T-helper 2 cell treated with Interferon-gamma antibody and Interleukin-4, amounts not matched to agents 5 μg/mL and 100 μg/mL, for 36 hours (primary cell): ENCODE results near the gene RFX7.

ENCODE experiments used
- DNase-seq: peaks from one replicate; pipeline ENCODE4 v3.0.0; 2021; ENCODE audit warnings: low spot score
- H3K27ac Mint-ChIP-seq: one replicate; pipeline ENCODE4 v1.8.0; 2021; ENCODE audit warnings: mild to moderate bottlenecking, mixed read lengths
- H3K27me3 Mint-ChIP-seq: one replicate; pipeline ENCODE4 v1.8.0; 2021; ENCODE audit warnings: low read depth, mixed read lengths
- H3K36me3 Mint-ChIP-seq: one replicate; pipeline ENCODE4 v1.8.0; 2021; ENCODE audit warnings: low read depth, mixed read lengths
- H3K4me1 Mint-ChIP-seq: one replicate; pipeline ENCODE4 v1.8.0; 2021; ENCODE audit warnings: low read depth, mixed read lengths
- H3K4me3 Mint-ChIP-seq: one replicate; pipeline ENCODE4 v1.8.0; 2022; ENCODE audit warnings: mild to moderate bottlenecking, moderate library complexity, mixed read lengths
- H3K9me3 Mint-ChIP-seq: one replicate; pipeline ENCODE4 v1.8.0; 2021; ENCODE audit warnings: mixed read lengths

The RFX7 gene

DNA sequence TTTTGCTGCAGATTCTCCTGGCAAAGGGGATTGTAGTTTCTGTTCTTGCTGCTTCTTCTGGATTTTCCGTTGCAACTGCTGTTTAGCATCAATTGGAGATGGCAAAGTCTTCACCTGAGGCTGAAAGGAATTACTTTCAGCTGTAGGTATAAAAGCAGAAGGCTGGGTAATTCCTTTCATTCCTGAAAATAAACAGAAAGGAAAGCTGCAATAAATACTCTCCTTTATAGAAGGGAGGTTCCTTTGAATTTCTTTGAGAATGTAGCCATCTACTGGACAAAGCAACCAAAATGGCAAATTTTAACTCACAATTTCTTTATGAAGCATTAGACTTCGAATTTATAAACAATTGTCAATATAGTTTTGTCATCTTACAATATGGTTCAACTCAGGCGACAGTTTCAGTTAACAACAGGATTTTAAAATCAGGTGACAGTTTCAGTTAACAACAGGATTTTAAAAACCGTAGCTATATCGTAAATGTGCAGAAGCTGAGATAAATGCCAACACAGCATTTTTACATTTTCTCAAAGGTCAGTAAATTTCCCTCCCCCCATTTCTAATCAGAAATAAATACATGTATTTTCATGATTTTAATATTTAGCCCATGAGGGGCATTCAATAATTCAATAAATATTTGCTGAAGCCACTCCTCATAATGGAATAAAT lies 145.3 kb downstream of the RFX7 start:
- no peaks in the 10 kb centered on the region for H3K27me3 Mint-ChIP-seq
- no peaks in the 10 kb centered on the region for H3K4me1 Mint-ChIP-seq
- no peak overlapping the region for H3K27ac Mint-ChIP-seq
- peaks cover 60% of the 10 kb centered on the region for H3K36me3 Mint-ChIP-seq
- no peaks in the 10 kb centered on the region for H3K9me3 Mint-ChIP-seq
- DNase-seq = no peak
- H3K4me3 Mint-ChIP-seq = no peak overlapping the region

GRCh38 chr15:56095406-56095805 lies 148.3 kb downstream of the RFX7 start:
- H3K9me3 Mint-ChIP-seq = no peaks in the 10 kb centered on the region
- peaks cover 65% of the 10 kb centered on the region for H3K36me3 Mint-ChIP-seq
- H3K27ac Mint-ChIP-seq = no peak overlapping the region
- no peaks in the 10 kb centered on the region for H3K27me3 Mint-ChIP-seq
- H3K4me1 Mint-ChIP-seq = no peaks in the 10 kb centered on the region
- H3K4me3 Mint-ChIP-seq = no peak overlapping the region
- no peak for DNase-seq

- Mint-ChIP-seq H3K27me3 (no peaks in the 10 kb centered on the region), H3K27ac (no peak overlapping the region), H3K4me3 (no peak overlapping the region), H3K9me3 (no peaks in the 10 kb centered on the region), H3K4me1 (peaks cover 9% of the 10 kb centered on the region), H3K36me3 (peaks cover 63% of the 10 kb centered on the region)
- no peak for DNase-seq
Measured at GRCh38 chr15:56094171-56094570, 149.5 kb downstream of the RFX7 start.

DNA sequence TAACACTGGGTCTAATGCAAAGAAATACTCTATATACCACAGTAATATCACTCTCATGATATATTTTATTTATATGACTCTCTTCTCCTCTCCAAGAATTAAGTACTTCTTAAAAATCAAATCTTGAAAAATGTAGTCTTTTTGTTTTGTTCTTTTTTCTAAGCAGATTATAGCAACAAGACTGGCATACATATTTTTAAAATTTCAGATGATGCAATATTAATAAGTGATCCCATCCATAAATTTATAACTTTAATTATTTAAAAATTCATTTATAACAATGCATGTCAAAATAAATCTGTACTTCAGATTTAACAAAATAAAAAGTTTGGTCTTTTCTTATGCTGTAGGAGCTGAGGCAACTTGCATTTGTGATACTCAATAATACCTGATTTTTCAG lies 155.3 kb downstream of the RFX7 start:
- no peak overlapping the region for H3K27ac Mint-ChIP-seq
- H3K36me3 Mint-ChIP-seq = peaks cover 16% of the 10 kb centered on the region
- H3K9me3 Mint-ChIP-seq = no peaks in the 10 kb centered on the region
- H3K4me1 Mint-ChIP-seq = peaks cover 12% of the 10 kb centered on the region
- H3K4me3 Mint-ChIP-seq = no peak overlapping the region
- no peaks in the 10 kb centered on the region for H3K27me3 Mint-ChIP-seq
- no peak for DNase-seq

GRCh38 chr15:56086566-56086965 lies 157.1 kb downstream of the RFX7 start:
- Mint-ChIP-seq H3K27ac (no peak overlapping the region), H3K4me3 (no peak overlapping the region), H3K9me3 (no peaks in the 10 kb centered on the region), H3K36me3 (peaks cover 5% of the 10 kb centered on the region), H3K4me1 (peaks cover 12% of the 10 kb centered on the region), H3K27me3 (no peaks in the 10 kb centered on the region)
- DNase-seq = no peak

- H3K36me3 Mint-ChIP-seq = no peaks in the 10 kb centered on the region
- peaks cover 3% of the 10 kb centered on the region for H3K4me1 Mint-ChIP-seq
- H3K27ac Mint-ChIP-seq = no peak overlapping the region
- peaks cover 5% of the 10 kb centered on the region for H3K27me3 Mint-ChIP-seq
- no peaks in the 10 kb centered on the region for H3K9me3 Mint-ChIP-seq
- no peak for DNase-seq
- no peak overlapping the region for H3K4me3 Mint-ChIP-seq
Measured at GRCh38 chr15:56082263-56082761, 161.4 kb downstream of the RFX7 start.

- Mint-ChIP-seq H3K4me1 (no peaks in the 10 kb centered on the region), H3K36me3 (no peaks in the 10 kb centered on the region), H3K4me3 (no peak overlapping the region), H3K27ac (no peak overlapping the region), H3K27me3 (peaks cover 5% of the 10 kb centered on the region), H3K9me3 (peaks cover under 1% of the 10 kb centered on the region)
- no peak for DNase-seq
Measured at GRCh38 chr15:56077081-56077480, 166.6 kb downstream of the RFX7 start.

- H3K36me3 Mint-ChIP-seq = no peaks in the 10 kb centered on the region
- no peak for DNase-seq
- peaks cover 3% of the 10 kb centered on the region for H3K9me3 Mint-ChIP-seq
- no peaks in the 10 kb centered on the region for H3K4me1 Mint-ChIP-seq
- H3K27me3 Mint-ChIP-seq = peaks cover 5% of the 10 kb centered on the region
- no peak overlapping the region for H3K4me3 Mint-ChIP-seq
- H3K27ac Mint-ChIP-seq = no peak overlapping the region
Measured at GRCh38 chr15:56076640-56077039, 167.0 kb downstream of the RFX7 start.

- DNase-seq = no peak
- no peak overlapping the region for H3K27ac Mint-ChIP-seq
- H3K9me3 Mint-ChIP-seq = peaks cover 3% of the 10 kb centered on the region
- H3K36me3 Mint-ChIP-seq = no peaks in the 10 kb centered on the region
- H3K4me1 Mint-ChIP-seq = no peaks in the 10 kb centered on the region
- H3K27me3 Mint-ChIP-seq = peaks cover 5% of the 10 kb centered on the region
- H3K4me3 Mint-ChIP-seq = no peak overlapping the region
Measured at GRCh38 chr15:56074481-56075265, 169.0 kb downstream of the RFX7 start.

GRCh38 chr15:56064152-56064551 lies 179.5 kb downstream of the RFX7 start:
- no peaks in the 10 kb centered on the region for H3K9me3 Mint-ChIP-seq
- H3K27me3 Mint-ChIP-seq = peaks cover 5% of the 10 kb centered on the region
- no peaks in the 10 kb centered on the region for H3K36me3 Mint-ChIP-seq
- no peak for DNase-seq
- H3K27ac Mint-ChIP-seq = no peak overlapping the region
- no peaks in the 10 kb centered on the region for H3K4me1 Mint-ChIP-seq
- H3K4me3 Mint-ChIP-seq = no peak overlapping the region

DNA sequence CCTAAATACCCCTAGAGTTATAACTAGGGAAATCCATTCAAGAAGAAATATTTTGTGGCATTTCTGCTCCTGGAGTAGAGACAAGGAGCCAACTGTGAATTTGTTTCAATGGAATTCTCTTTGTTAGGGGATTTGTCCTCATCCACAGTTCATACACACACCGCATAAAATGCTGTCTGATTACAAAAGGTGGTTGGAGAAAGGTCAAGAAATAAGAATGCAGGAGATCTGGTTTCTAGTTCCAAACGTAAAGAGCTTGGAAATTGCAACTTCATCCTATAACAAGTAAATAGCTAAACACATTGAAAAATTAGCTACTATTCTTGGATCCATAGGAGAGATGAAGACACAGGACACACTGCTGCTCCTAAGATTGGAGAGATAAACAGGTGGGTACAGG lies 184.0 kb downstream of the RFX7 start:
- H3K27ac Mint-ChIP-seq = no peak overlapping the region

DNA sequence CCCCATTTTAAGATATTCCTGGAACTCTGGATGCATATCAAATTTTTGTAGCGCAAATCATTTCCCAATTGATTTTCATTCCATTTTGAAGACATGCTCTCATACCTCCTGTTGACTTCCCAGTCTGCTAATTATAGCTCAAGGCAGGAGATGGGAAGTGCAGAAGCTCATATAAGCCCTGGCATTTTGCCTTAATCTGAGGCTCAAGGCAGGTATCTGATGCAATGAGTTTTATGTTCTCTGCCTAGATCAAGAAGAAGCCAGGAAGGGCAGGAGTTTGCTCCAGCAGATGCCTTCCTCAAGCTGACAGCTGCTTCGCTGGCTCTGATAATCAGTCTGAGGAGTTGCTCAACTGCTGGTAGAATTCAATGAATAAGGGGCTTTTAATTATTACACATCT lies 184.7 kb downstream of the RFX7 start:
- H3K27me3 Mint-ChIP-seq = peaks cover 5% of the 10 kb centered on the region
- H3K4me1 Mint-ChIP-seq = no peaks in the 10 kb centered on the region
- no peak overlapping the region for H3K27ac Mint-ChIP-seq
- no peaks in the 10 kb centered on the region for H3K9me3 Mint-ChIP-seq
- H3K4me3 Mint-ChIP-seq = no peak overlapping the region
- H3K36me3 Mint-ChIP-seq = no peaks in the 10 kb centered on the region
- no peak for DNase-seq

More for the DNA sequence above, 184.0 kb downstream of the RFX7 start:
- Mint-ChIP-seq H3K4me1 (no peaks in the 10 kb centered on the region), H3K36me3 (no peaks in the 10 kb centered on the region), H3K9me3 (no peaks in the 10 kb centered on the region), H3K4me3 (no peak overlapping the region), H3K27me3 (peaks cover 5% of the 10 kb centered on the region)
- no peak for DNase-seq

GRCh38 chr15:56056626-56057025 lies 187.1 kb downstream of the RFX7 start:
- H3K27ac Mint-ChIP-seq = no peak overlapping the region
- no peaks in the 10 kb centered on the region for H3K36me3 Mint-ChIP-seq
- no peaks in the 10 kb centered on the region for H3K9me3 Mint-ChIP-seq
- DNase-seq = no peak
- peaks cover 3% of the 10 kb centered on the region for H3K4me1 Mint-ChIP-seq
- no peaks in the 10 kb centered on the region for H3K27me3 Mint-ChIP-seq
- H3K4me3 Mint-ChIP-seq = no peak overlapping the region

GRCh38 chr15:56053046-56053400 lies 190.7 kb downstream of the RFX7 start:
- no peaks in the 10 kb centered on the region for H3K27me3 Mint-ChIP-seq
- peaks cover 5% of the 10 kb centered on the region for H3K4me1 Mint-ChIP-seq
- no peaks in the 10 kb centered on the region for H3K36me3 Mint-ChIP-seq
- no peaks in the 10 kb centered on the region for H3K9me3 Mint-ChIP-seq
- no peak for DNase-seq
- H3K4me3 Mint-ChIP-seq = no peak overlapping the region
- no peak overlapping the region for H3K27ac Mint-ChIP-seq
